ENCODE results near the gene TMEM201. TPM values are rescaled to one million over a fixed set of nuclear protein-coding genes. Genes with fewer than 3 reads are reported as not detected.

TMEM201 gene
- total RNA-seq, 1 donor from 2014 or later, result 1.9 TPM

DNA sequence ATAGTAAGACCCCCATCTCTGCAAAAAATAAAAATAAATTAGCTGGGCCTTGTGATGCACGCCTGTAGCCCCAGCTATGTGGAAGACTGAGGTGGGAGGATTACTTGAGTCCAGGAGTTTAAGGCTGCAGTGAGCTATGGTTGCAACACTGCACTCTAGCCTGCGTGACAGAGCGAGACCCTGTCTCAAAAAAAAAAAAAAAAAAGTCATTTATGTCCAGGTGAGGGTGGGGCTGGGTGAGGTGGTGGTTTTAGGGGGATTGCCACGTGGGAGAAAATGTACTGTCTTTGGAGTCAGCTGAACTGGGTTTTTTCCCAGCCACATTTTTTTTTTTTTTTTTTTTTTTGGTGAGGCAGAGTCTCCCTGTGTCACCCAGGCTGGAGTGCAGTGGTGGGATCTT, 69.5 kb downstream of the TMEM201 start:
- H3F3A ChIP-seq (ENCODE audit: low read depth), result peaks cover 6% of the 10 kb centered on the region
- no peak overlapping the region for H3K27ac Mint-ChIP-seq
- no peaks in the 10 kb centered on the region for H3K4me1 Mint-ChIP-seq
- H3K27ac ChIP-seq, result no peak overlapping the region
- H3K27me3 Mint-ChIP-seq (ENCODE audit: insufficient read depth, low read depth), result peaks cover 16% of the 10 kb centered on the region
- no peaks in the 10 kb centered on the region for H3K9me3 Mint-ChIP-seq
- H3K4me1 ChIP-seq, result no peaks in the 10 kb centered on the region
- peaks cover 19% of the 10 kb centered on the region for H3K27me3 ChIP-seq
- no peak overlapping the region for H3K4me2 ChIP-seq
- no peaks in the 10 kb centered on the region for H3K79me2 ChIP-seq (ENCODE audit: low read depth)
- H3K4me3 Mint-ChIP-seq, result no peak overlapping the region
- no peaks in the 10 kb centered on the region for H4K20me1 ChIP-seq (ENCODE audit: low read depth)
- no peak overlapping the region for H2AFZ ChIP-seq (replicated peaks)
- TF ChIP-seq EZH2 (IDR thresholded peaks at IDR 0.05), result no peak
- no peak for TF ChIP-seq EZH2phosphoT487 (IDR thresholded peaks at IDR 0.05)
- TF ChIP-seq, protein P1, sequence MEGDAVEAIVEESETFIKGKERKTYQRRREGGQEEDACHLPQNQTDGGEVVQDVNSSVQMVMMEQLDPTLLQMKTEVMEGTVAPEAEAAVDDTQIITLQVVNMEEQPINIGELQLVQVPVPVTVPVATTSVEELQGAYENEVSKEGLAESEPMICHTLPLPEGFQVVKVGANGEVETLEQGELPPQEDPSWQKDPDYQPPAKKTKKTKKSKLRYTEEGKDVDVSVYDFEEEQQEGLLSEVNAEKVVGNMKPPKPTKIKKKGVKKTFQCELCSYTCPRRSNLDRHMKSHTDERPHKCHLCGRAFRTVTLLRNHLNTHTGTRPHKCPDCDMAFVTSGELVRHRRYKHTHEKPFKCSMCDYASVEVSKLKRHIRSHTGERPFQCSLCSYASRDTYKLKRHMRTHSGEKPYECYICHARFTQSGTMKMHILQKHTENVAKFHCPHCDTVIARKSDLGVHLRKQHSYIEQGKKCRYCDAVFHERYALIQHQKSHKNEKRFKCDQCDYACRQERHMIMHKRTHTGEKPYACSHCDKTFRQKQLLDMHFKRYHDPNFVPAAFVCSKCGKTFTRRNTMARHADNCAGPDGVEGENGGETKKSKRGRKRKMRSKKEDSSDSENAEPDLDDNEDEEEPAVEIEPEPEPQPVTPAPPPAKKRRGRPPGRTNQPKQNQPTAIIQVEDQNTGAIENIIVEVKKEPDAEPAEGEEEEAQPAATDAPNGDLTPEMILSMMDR (IDR thresholded peaks at IDR 0.05), result no peak
- DNase-seq (ENCODE audit: low spot score), result no peak
- no peaks in the 10 kb centered on the region for H3K36me3 Mint-ChIP-seq
- H3K9ac ChIP-seq, result no peak overlapping the region
- no peaks in the 10 kb centered on the region for H3K36me3 ChIP-seq
- H3K4me3 ChIP-seq, result no peak overlapping the region
- H3K9me3 ChIP-seq (ENCODE audit: low read depth), result no peaks in the 10 kb centered on the region

DNA sequence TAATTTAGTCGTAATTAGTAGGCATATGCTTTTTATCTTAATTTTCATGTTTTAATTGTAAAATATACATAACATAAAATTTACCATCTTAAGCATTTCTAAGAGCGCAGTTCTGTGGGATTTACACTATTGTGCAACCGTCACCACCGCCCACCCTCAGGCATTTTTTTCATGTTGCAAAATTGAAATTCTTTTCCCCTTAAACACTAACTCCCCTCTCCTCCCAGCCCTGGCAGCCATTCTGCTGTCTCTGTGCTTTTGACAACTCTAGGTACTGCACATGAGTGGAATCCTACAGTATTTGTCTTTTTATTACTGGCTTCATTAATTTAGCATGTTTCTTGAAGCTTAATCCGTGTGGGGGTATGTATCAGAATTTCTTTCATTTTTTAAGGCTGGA, 70.6 kb downstream of the TMEM201 start:
- H3F3A ChIP-seq (ENCODE audit: low read depth), result no peaks in the 10 kb centered on the region
- Mint-ChIP-seq H3K27ac (no peak overlapping the region), H3K9me3 (no peaks in the 10 kb centered on the region), H3K4me1 (no peaks in the 10 kb centered on the region), H3K36me3 (no peaks in the 10 kb centered on the region), H3K27me3 (ENCODE audit: insufficient read depth, low read depth) (peaks cover 7% of the 10 kb centered on the region), H3K4me3 (no peak overlapping the region)
- H3K27me3 ChIP-seq, result peaks cover 8% of the 10 kb centered on the region
- no peaks in the 10 kb centered on the region for H3K36me3 ChIP-seq
- no peaks in the 10 kb centered on the region for H3K79me2 ChIP-seq (ENCODE audit: low read depth)
- no peak overlapping the region for H3K4me3 ChIP-seq
- H4K20me1 ChIP-seq (ENCODE audit: low read depth), result no peaks in the 10 kb centered on the region
- TF ChIP-seq EZH2 (IDR thresholded peaks at IDR 0.05) (no peak), EZH2phosphoT487 (IDR thresholded peaks at IDR 0.05) (no peak)
- TF ChIP-seq, protein P1 (IDR thresholded peaks at IDR 0.05), result no peak
- DNase-seq (ENCODE audit: low spot score), result no peak
- H3K4me2 ChIP-seq, result no peak overlapping the region
- H3K9me3 ChIP-seq (ENCODE audit: low read depth), result no peaks in the 10 kb centered on the region
- H3K9ac ChIP-seq, result no peak overlapping the region
- H3K27ac ChIP-seq, result no peak overlapping the region
- H2AFZ ChIP-seq (replicated peaks), result no peak overlapping the region
- H3K4me1 ChIP-seq, result no peaks in the 10 kb centered on the region

DNA sequence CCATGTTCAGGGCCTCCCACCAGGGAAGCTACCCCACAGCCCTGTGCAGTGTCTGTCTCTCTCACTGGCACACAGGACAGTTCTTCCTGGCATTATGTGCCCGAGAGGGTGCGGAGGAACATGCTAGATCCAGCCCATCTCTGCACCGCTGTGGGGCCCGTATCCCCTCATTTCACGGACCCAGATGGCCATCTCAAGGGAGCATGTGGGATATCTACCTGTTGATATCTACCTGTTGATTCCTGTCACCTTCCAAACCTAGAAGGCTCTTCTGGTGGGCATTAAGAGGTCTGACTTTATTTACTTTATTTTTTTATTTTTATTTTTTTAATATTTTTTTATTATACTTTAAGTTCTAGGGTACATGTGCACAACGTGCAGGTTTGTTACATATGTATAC, 74.5 kb downstream of the TMEM201 start:
- no peaks in the 10 kb centered on the region for H3K4me1 Mint-ChIP-seq
- no peaks in the 10 kb centered on the region for H3K36me3 Mint-ChIP-seq

More for the DNA sequence above, 74.5 kb downstream of the TMEM201 start:
- Histone ChIP-seq H3K4me2 (no peak overlapping the region), H3K79me2 (ENCODE audit: low read depth) (no peaks in the 10 kb centered on the region), H3K9me3 (ENCODE audit: low read depth) (no peaks in the 10 kb centered on the region), H2AFZ (replicated peaks) (no peak overlapping the region), H3K27me3 (no peaks in the 10 kb centered on the region), H4K20me1 (ENCODE audit: low read depth) (no peaks in the 10 kb centered on the region), H3K4me3 (no peak overlapping the region), H3K36me3 (no peaks in the 10 kb centered on the region), H3F3A (ENCODE audit: low read depth) (no peaks in the 10 kb centered on the region), H3K27ac (no peak overlapping the region), H3K9ac (no peak overlapping the region), H3K4me1 (no peaks in the 10 kb centered on the region)
- no peaks in the 10 kb centered on the region for H3K9me3 Mint-ChIP-seq
- no peak overlapping the region for H3K27ac Mint-ChIP-seq
- peaks cover 15% of the 10 kb centered on the region for H3K27me3 Mint-ChIP-seq (ENCODE audit: insufficient read depth, low read depth)
- no peak overlapping the region for H3K4me3 Mint-ChIP-seq
- TF ChIP-seq, protein P1 (IDR thresholded peaks at IDR 0.05), result no peak
- TF ChIP-seq EZH2 (IDR thresholded peaks at IDR 0.05) (no peak), EZH2phosphoT487 (IDR thresholded peaks at IDR 0.05) (no peak)
- no peak for DNase-seq (ENCODE audit: low spot score)

Other genes with a start within 250 kb of the TMEM201 start
- gene SLC25A33, start 49.4 kb upstream of the TMEM201 start, total RNA-seq (ENCODE audit: low replicate concordance), result 19.0 and 20.8 TPM in 2 replicates
- 5.0 and 8.8 TPM in 2 replicates for gene PIK3CD, start 62.8 kb downstream of the TMEM201 start, total RNA-seq (ENCODE audit: low replicate concordance)
- gene CLSTN1, start 235.1 kb downstream of the TMEM201 start, total RNA-seq (ENCODE audit: low replicate concordance), result 75.4 and 112 TPM in 2 replicates